Endothelial cell of umbilical vein (primary cell): Measurements from ENCODE around the gene EGF.

Source experiments
- EZH2 ChIP-seq: IDR thresholded peaks from 2 replicates; pipeline ENCODE4 v1.6.1; 2012; ENCODE audit warnings: borderline replicate concordance, low read depth, mild to moderate bottlenecking, moderate library complexity, low read length, inconsistent platforms; ENCODE audit not compliant: severe bottlenecking
- MAX ChIP-seq: IDR thresholded peaks from 2 replicates; pipeline ENCODE4 v1.6.1; 2011; ENCODE audit not compliant: insufficient read depth, insufficient read length
- MYC ChIP-seq: IDR thresholded peaks from one replicate; pipeline ENCODE4 v1.6.1; 2011; ENCODE audit warnings: mild to moderate bottlenecking, low read depth, low read length
- POLR2AphosphoS5 ChIP-seq: IDR thresholded peaks from 2 replicates; pipeline ENCODE4 v1.6.1; 2012; ENCODE audit warnings: low read depth, mild to moderate bottlenecking, control low read depth, low read length, moderate library complexity; ENCODE audit not compliant: insufficient read depth
- TF ChIP-seq, protein P1 (sequence below), 2 donors: IDR thresholded peaks; 1 replicate in 1 of 2; 2 replicates in 1 of 2; pipeline ENCODE4 v1.5.1; 2011; ENCODE audit warnings: low read length in 2 of 2, mild to moderate bottlenecking in 2 of 2, moderate library complexity in 2 of 2, control low read depth in 1 of 2, inconsistent platforms in 1 of 2, low read depth in 1 of 2; ENCODE audit not compliant: insufficient read depth in 1 of 2; ENCODE audit errors: extremely low read depth in 1 of 2

DNA sequence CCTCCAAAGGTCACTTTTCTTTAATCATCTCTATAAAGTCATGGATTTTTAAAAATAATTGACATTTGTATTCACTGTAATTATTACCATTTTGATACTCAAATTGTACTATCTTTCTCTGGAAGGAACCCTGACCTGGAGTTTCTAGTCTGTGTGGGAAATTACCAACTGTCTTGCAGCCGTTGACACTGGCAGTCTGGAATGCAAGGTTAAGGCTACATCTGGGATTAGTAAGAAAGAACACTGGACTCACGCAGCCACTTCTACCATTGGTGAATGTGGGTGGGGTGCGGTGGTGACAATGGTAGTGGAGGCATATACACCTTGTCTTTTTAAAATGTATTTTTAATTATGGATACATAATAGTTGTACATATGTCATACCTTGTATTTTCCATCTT lies 40.9 kb downstream of the EGF start:
- no peak for TF ChIP-seq MYC
- TF ChIP-seq EZH2: no peak
- TF ChIP-seq, protein P1, sequence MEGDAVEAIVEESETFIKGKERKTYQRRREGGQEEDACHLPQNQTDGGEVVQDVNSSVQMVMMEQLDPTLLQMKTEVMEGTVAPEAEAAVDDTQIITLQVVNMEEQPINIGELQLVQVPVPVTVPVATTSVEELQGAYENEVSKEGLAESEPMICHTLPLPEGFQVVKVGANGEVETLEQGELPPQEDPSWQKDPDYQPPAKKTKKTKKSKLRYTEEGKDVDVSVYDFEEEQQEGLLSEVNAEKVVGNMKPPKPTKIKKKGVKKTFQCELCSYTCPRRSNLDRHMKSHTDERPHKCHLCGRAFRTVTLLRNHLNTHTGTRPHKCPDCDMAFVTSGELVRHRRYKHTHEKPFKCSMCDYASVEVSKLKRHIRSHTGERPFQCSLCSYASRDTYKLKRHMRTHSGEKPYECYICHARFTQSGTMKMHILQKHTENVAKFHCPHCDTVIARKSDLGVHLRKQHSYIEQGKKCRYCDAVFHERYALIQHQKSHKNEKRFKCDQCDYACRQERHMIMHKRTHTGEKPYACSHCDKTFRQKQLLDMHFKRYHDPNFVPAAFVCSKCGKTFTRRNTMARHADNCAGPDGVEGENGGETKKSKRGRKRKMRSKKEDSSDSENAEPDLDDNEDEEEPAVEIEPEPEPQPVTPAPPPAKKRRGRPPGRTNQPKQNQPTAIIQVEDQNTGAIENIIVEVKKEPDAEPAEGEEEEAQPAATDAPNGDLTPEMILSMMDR (IDR thresholded peaks at IDR 0.05; ENCODE audit: extremely low read depth in 1 of 2, insufficient read depth in 1 of 2, low read depth in 1 of 2, low read length in 2 of 2): no peak
- TF ChIP-seq MAX: no peak
- TF ChIP-seq POLR2AphosphoS5: no peak
